GM21529 (cell line): Measurements from ENCODE around the gene ANKLE1.
A peak's percentile ranks its signal among the peaks of the same experiment; 100 is the strongest.
"Not testable (repeated sequence)": the region's sequence is repeated elsewhere in the genome, so short reads cannot be mapped to it uniquely, and the experiment has no call there.

Experiments used
- ATAC-seq: cut with Tn5 transposase; IDR thresholded peaks from one replicate; pipeline ENCODE4 v1.9.1; 2021; ENCODE audit not compliant: unreplicated experiment

Gene ANKLE1

GRCh38 chr19:17248011-17248776, 33.5 kb upstream of the ANKLE1 start:
- no peak for ATAC-seq

- no peak for ATAC-seq
Observed at GRCh38 chr19:17249887-17250548, 31.7 kb upstream of the ANKLE1 start.

GRCh38 chr19:17254636-17255035, 27.1 kb upstream of the ANKLE1 start:
- no peak for ATAC-seq

GRCh38 chr19:17255150-17255621, 26.5 kb upstream of the ANKLE1 start:
- no peak for ATAC-seq

GRCh38 chr19:17256130-17256529, 25.6 kb upstream of the ANKLE1 start:
- no peak for ATAC-seq

GRCh38 chr19:17259118-17259780, 22.5 kb upstream of the ANKLE1 start:
- no peak for ATAC-seq

- ATAC-seq: no peak
Observed at GRCh38 chr19:17259934-17260333, 21.8 kb upstream of the ANKLE1 start.

- ATAC-seq: peak; percentile 86
Observed at GRCh38 chr19:17260842-17261325, 20.8 kb upstream of the ANKLE1 start.

- ATAC-seq: no peak
Observed at GRCh38 chr19:17262557-17262956, 19.1 kb upstream of the ANKLE1 start.

GRCh38 chr19:17263712-17264640, 17.7 kb upstream of the ANKLE1 start:
- ATAC-seq: no peak

GRCh38 chr19:17264641-17264979, 17.1 kb upstream of the ANKLE1 start, which contains the start of gene USHBP1:
Gene USHBP1 (minus strand): TSS chr19:17264745. CDS start chr19:17264299, 446 bp downstream.
- ATAC-seq: no peak

- no peak for ATAC-seq
Observed at GRCh38 chr19:17266026-17266425, 15.7 kb upstream of the ANKLE1 start.

GRCh38 chr19:17266589-17266974, 15.1 kb upstream of the ANKLE1 start:
- ATAC-seq: no peak

GRCh38 chr19:17266975-17267788, 14.5 kb upstream of the ANKLE1 start, which contains the start of gene BABAM1:
Gene BABAM1 (plus strand): TSS chr19:17267443. CDS start chr19:17268807, 1,364 bp downstream.
- ATAC-seq: peak; percentile 91

GRCh38 chr19:17268754-17269153, 12.9 kb upstream of the ANKLE1 start:
- ATAC-seq: no peak

- not testable (repeated sequence) for ATAC-seq
Observed at GRCh38 chr19:17274892-17275291, 6.8 kb upstream of the ANKLE1 start.

GRCh38 chr19:17275441-17276175, 6.1 kb upstream of the ANKLE1 start:
- no peak for ATAC-seq

- ATAC-seq: no peak
Observed at GRCh38 chr19:17279436-17279835, 2.3 kb upstream of the ANKLE1 start.
